SHP77 treated with DMSO at 0.1 percent for 48 hours (cell line): Measurements from ENCODE around the gene ALDH4A1.
"Not testable (repeated sequence)": the region's sequence is repeated elsewhere in the genome, so short reads cannot be mapped to it uniquely, and the experiment has no call there.

Experiments
- DNase-seq: peaks from one replicate; lab custom pipeline; 2025; lab: John Stamatoyannopoulos, UW

ALDH4A1 gene

GRCh38 chr1:18900303-18900841 is 2.0 kb downstream of the ALDH4A1 start:
- DNase-seq: no peak

DNA sequence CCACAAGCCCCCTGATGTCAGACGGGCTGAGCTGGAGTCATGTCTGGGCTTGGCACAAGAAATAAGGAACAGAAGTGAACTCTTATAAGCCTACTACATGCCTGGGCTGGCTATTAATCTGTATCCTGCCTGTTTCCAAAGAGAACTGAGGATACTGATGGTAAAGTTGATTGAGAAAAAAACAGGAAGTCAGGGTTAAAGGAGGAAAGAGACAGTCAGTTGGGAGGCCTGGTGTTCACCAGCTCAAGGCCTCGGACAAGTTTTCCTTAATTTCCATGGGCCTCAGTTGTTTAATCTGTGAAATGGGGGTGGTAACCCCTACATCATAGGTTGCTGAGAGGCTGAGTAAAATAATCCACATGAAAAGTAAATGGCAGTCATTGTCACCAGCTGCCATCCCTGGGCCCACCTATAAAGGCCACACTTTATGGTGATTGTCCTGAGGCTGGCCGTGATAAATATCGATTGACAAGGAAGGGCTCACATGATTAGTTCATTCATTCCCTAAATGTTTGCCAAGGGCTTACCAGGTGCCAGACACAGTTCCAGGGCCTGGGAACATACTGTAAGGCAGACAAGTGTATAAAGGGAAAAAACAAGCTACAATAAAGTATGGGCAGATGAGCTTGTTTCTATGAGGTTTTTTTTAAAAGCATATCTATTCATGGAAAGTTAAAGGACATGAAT is 2.8 kb downstream of the ALDH4A1 start:
- DNase-seq: no peak

- no peak for DNase-seq
Observed at GRCh38 chr1:18898567-18898966, 3.8 kb downstream of the ALDH4A1 start.

DNA sequence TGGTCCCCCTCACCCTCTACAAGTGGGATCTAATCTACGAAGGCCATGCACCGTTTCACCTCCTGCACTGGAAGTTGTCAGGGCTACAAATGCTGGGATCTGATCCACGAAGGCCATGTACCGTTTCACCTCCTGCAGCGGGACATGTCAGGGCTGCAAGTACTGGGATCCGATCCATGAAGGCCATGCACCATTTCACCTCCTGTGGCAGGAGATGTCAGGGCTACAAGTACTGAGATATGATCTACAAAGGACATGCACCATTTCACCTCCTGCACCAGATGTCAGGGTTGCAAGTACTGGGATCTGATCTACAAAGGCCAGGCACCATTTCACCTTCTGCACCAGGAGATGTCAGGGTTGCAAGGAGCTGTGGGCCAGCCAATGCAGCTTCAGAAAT is 7.0 kb downstream of the ALDH4A1 start:
- DNase-seq: no peak

DNA sequence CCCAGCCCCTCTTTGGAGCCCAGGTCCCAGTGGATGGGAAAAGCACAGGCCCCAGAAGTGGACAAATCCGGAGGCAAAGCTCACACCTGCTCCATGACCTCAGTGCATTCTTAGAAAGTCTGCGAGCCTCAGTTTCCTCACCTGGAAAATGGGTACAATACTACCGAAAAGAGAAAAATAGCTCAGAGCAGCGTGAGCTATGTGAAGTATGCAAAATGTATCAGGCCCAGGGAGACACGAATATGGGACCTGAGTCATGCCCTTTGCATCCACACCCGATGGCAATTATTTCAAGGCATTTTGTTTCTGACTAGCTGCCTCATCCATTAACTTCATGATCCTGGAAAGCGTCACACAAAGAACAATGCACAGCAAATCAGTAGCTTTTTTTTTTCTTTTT is 9.2 kb downstream of the ALDH4A1 start:
- no peak for DNase-seq

DNA sequence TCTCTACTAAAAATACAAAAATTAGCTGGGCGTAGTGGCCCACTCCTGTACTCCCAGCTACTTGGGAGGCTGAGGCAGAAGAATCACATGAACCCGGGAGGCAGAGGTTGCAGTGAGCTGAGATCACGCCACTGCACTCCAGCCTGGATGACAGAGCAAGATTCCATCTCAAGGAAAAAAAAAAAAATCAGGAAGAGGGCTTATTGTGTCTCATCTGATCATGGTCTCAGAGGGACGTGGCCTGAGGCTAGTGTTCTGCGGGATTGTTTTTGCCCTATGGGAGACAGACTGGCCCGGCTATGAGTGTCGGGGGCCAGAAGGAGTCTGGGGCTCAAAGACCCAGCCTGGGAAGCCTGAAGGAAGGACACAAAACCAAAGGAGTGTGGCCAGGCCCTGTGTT is 10.5 kb downstream of the ALDH4A1 start:
- DNase-seq: not testable (repeated sequence)

DNA sequence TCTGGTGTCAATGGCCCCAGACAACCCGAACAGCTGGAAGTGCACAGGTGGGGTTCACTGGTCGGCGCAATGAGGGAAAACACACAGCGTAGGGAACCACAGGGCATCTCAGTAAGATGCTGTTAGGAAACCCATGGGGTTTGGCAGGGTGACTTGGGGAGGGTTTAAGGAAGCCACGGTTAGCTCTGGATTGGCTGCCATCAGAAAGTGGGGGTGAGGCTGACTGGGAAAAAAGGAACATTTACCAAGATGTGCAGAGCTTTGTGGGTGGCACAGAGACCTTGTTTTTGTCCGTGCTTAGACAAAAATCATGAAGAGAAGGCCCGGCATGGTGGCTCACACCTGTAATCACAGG is 11.0 kb downstream of the ALDH4A1 start:
- no peak for DNase-seq

- no peak for DNase-seq
Observed at GRCh38 chr1:18890706-18891425, 11.5 kb downstream of the ALDH4A1 start.

GRCh38 chr1:18886003-18886335 is 16.4 kb downstream of the ALDH4A1 start:
- no peak for DNase-seq

- no peak for DNase-seq
Observed at GRCh38 chr1:18885311-18886002, 16.9 kb downstream of the ALDH4A1 start.

DNA sequence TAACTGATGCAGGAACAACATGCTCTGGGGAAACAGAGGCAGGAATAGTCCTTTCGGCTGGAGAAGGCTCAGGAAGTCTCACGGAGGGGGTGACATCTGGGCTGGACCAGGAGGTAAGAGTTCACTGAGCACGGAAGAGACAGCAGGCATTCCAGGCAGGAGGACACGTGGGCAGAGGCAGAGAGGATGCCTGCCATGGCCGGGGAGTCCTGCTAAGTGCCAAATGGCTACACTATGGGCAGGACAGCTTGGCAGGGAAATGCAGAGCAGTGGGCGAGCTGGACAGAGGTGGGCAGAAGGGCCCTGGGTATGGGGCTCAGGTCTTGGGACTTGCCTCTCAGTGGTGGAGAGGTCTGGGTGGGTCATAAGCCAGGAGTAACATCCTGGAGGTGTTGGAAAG is 17.6 kb downstream of the ALDH4A1 start:
- no peak for DNase-seq

DNA sequence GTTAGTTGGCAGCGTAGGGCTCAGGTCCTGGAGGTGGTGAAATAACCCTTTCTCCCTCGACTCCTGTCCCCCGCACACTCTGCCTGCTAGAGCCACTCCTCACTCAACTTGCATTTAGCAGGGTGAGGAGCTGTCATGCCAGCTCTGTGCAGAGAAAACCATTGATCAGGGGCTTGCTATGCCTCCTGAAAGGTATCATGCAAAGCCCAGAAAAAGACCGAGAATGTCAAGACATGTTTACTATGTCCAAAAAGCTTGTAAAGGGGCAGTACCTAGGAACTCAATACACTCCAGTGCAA is 18.0 kb downstream of the ALDH4A1 start:
- DNase-seq: no peak

DNA sequence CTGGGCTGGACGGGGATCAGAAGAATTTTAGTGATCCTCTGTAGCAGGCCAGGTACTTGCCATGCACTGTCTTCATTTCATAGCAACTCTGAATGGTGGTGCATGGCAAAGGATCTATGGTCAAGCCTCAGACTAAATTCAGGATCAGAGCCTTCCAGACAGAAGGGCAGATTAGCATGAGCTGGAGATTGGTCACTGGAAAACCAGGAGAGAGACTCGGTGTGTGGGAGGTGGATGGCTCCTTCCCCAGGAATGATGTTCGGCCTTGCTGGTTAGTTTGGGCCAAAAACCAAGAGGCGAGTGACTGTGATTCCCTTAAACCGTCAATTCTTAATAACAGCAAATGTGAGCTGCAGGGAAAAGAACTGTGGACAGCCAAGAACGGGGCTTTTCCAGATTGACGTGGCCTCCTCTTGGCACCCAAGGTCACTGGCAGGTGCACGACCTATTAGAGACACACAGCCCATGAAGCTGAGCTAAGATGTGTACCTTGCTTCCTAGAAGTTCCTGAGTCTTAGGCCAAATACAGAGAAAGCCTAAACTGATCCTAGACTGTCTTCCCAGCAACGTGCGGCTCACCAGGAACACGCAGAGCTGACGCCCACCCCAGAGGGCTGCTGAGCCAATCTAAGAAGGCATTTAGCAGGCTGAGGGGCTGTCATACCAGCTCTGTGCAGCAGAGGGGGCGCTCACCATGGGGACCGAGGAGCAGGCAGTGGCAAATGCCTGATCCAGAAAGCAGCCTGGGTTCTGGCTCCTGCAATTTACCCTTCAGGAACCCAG is 18.5 kb downstream of the ALDH4A1 start:
- DNase-seq: peak; percentile 1

- no peak for DNase-seq
Observed at GRCh38 chr1:18883079-18883478, 19.3 kb downstream of the ALDH4A1 start.

GRCh38 chr1:18882486-18882885 is 19.9 kb downstream of the ALDH4A1 start:
- no peak for DNase-seq

GRCh38 chr1:18881642-18882431 is 20.5 kb downstream of the ALDH4A1 start:
- DNase-seq: no peak

GRCh38 chr1:18881164-18881563 is 21.2 kb downstream of the ALDH4A1 start:
- DNase-seq: no peak

- DNase-seq: no peak
Observed at GRCh38 chr1:18880585-18880984, 21.8 kb downstream of the ALDH4A1 start.

DNA sequence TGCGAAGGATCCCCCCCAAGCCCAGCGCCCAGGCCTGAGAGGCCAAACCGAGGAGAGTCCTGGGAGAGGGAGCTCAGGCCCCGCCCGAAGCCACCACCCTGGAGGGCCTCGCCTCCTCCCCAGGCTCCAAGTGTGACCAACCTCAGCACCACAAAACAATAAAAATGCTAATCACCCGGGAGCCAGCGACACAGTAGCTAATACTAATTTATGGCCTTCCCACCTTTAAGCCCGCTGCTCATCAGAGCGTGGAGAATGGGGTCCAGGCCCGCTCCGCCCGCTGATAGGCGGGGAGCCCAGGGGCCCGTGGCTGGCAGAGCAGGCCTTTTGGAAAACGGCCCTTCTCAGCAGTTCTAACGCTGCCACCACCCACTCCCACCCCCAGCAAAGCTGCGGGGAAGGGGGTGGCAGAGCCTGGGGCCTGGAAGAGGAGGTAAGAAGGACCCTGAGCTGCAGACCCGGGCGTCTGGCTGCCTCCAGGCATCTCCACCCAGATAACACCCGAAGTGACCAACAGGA is 22.5 kb downstream of the ALDH4A1 start:
- DNase-seq: no peak

GRCh38 chr1:18879215-18879790 is 23.1 kb downstream of the ALDH4A1 start:
- no peak for DNase-seq
